ENCODE data around the gene MAMDC4.

GRCh38 chr9:136804509-136805206, 47.5 kb upstream of the MAMDC4 start:
- TF ChIP-seq CTCF (tag by site-specific recombination; IDR thresholded peaks at IDR 0.05), result no peak
- TF ChIP-seq ZBTB49 (tag by site-specific recombination; IDR thresholded peaks at IDR 0.05; ENCODE audit: low read depth), result no peak
- no peak for TF ChIP-seq MYNN (tag by site-specific recombination; IDR thresholded peaks at IDR 0.05; ENCODE audit: borderline replicate concordance)
